AG09309 (cell line): ENCODE results near the gene NPSR1.
"Not testable (repeated sequence)": the region's sequence is repeated elsewhere in the genome, so short reads cannot be mapped to it uniquely, and the experiment has no call there.

Source experiments
- DNase-seq: peaks from one replicate; pipeline ENCODE4 v3.0.0-alpha.2; 2010; ENCODE audit warnings: low read depth
- H3K4me3 ChIP-seq: 2 replicates; pipeline ENCODE4 v1.5.1; 2011; ENCODE audit warnings: mild to moderate bottlenecking, low read depth, low read length, moderate library complexity; ENCODE audit not compliant: control insufficient read depth
- TF ChIP-seq, protein P1 (sequence below): IDR thresholded peaks from 2 replicates; pipeline ENCODE4 v1.5.1; 2011; ENCODE audit warnings: mild to moderate bottlenecking, low read depth, low read length, inconsistent platforms; ENCODE audit not compliant: insufficient read depth, control insufficient read depth; ENCODE audit errors: missing control alignments

Gene NPSR1

DNA sequence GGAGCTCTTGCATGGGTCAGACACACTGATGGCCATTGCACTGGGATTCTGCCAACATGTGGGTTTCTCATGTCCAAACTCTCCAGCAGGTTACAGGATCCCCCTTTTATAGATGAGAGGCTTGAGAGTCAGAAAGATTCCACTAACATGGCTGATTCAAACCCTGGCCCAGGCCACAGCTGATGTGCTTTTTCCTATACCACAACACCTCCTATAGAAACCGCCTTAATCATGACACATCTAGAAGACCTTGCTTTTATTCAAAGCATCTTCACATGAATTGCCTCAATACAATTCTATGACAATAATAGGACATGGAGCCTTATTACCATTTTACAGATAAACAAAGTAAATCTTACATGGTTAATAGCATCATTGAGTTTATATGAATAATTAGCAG lies 190.7 kb downstream of the NPSR1 start:
- no peak for DNase-seq
- TF ChIP-seq, protein P1, sequence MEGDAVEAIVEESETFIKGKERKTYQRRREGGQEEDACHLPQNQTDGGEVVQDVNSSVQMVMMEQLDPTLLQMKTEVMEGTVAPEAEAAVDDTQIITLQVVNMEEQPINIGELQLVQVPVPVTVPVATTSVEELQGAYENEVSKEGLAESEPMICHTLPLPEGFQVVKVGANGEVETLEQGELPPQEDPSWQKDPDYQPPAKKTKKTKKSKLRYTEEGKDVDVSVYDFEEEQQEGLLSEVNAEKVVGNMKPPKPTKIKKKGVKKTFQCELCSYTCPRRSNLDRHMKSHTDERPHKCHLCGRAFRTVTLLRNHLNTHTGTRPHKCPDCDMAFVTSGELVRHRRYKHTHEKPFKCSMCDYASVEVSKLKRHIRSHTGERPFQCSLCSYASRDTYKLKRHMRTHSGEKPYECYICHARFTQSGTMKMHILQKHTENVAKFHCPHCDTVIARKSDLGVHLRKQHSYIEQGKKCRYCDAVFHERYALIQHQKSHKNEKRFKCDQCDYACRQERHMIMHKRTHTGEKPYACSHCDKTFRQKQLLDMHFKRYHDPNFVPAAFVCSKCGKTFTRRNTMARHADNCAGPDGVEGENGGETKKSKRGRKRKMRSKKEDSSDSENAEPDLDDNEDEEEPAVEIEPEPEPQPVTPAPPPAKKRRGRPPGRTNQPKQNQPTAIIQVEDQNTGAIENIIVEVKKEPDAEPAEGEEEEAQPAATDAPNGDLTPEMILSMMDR, result no peak
- H3K4me3 ChIP-seq, result no peak overlapping the region

DNA sequence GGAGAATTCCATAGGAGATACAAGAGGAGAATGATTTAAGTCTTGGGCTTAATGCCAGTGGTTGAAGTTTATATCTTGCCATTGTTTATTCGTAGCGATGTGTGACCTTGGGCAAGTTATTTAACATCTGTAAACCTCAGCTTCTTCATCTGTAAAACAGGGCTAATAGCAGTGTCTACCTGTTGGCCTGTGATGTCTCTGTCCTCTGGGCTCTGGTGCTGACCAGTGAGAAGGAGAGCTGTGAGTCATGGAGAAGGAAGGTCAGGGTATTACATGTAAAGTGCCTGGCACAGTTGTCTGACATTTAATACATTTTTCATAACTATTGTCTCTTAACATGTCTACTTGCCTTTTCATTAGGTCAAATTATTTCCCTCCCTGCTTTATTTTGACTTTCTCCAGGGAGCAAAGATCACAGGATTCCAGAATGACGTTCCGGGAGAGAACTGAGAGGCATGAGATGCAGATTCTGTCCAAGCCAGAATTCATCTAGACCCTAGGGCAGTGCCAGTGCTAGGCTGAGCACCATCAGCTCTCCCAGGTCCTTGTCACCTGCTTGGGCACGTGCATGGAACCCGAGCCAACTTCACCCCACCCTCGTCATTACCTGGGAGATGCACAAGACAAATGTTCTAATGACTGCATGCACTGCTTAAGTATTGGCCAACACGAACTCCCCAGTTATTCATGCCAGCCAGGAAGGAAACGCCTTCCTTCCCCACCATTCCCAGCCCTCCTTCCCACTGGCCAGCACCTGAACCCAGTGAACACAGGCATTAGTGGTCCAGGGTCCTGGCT lies 191.3 kb downstream of the NPSR1 start:
- TF ChIP-seq, protein P1, result no peak
- no peak for DNase-seq

GRCh38 chr7:34849986-34850385 lies 192.0 kb downstream of the NPSR1 start:
- no peak for DNase-seq
- H3K4me3 ChIP-seq, result no peak overlapping the region
- TF ChIP-seq, protein P1, result no peak

More for the DNA sequence above, 191.3 kb downstream of the NPSR1 start:
- H3K4me3 ChIP-seq, result no peak overlapping the region

GRCh38 chr7:34850681-34851080 lies 192.7 kb downstream of the NPSR1 start:
- TF ChIP-seq, protein P1, result no peak
- H3K4me3 ChIP-seq, result no peak overlapping the region

GRCh38 chr7:34851431-34851830 lies 193.4 kb downstream of the NPSR1 start:
- TF ChIP-seq, protein P1, result no peak
- no peak overlapping the region for H3K4me3 ChIP-seq
- no peak for DNase-seq

More at GRCh38 chr7:34850681-34851080, 192.7 kb downstream of the NPSR1 start:
- no peak for DNase-seq

DNA sequence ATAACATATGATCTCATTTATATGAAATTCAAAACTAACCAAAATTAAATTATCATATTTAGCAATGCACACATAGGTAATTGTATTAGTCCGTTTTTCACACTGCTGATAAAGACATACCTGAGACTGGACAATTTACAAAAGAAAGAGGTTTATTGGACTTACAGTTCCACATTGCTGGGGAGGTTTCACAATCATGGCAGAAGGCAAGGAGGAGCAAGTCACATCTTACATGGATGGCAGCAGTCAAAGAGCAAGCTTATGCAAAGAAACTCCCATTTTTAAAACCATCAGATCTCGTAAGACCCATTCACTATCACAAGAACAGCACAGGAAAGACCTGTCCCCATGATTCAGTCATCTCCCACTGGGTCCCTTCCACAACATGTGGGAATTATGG lies 200.4 kb downstream of the NPSR1 start:
- not testable (repeated sequence) for H3K4me3 ChIP-seq, DNase-seq

GRCh38 chr7:34859281-34859680 lies 201.3 kb downstream of the NPSR1 start:
- DNase-seq, H3K4me3 ChIP-seq: not testable (repeated sequence)

GRCh38 chr7:34866222-34866621 lies 208.2 kb downstream of the NPSR1 start:
- not testable (repeated sequence) for H3K4me3 ChIP-seq, DNase-seq

GRCh38 chr7:34867341-34867740 lies 209.3 kb downstream of the NPSR1 start:
- H3K4me3 ChIP-seq, DNase-seq: not testable (repeated sequence)

DNA sequence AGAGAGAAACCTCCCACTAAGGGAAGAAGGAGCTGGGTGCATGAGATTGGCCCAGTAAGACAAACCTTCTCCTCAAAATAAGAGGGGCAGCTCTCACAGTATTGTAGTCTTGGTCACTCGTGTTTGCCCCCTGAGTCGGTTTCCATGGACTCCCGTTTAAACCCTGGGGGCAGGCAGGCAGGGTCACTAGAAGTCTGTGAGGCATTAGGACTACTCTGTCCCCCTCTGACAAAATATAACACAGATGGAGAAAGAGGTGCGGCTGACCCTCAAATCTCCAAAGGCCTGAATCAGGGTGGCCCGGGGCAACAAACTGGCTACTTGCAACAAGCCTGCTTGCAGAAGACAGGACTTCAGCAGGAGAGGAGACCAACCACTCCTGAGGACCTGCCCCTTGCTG lies 210.6 kb downstream of the NPSR1 start:
- not testable (repeated sequence) for DNase-seq, H3K4me3 ChIP-seq
